Measurements from ENCODE around the gene RELB.
A peak's percentile ranks its signal among the peaks of the same experiment; 100 is the strongest.

RELB gene

DNA sequence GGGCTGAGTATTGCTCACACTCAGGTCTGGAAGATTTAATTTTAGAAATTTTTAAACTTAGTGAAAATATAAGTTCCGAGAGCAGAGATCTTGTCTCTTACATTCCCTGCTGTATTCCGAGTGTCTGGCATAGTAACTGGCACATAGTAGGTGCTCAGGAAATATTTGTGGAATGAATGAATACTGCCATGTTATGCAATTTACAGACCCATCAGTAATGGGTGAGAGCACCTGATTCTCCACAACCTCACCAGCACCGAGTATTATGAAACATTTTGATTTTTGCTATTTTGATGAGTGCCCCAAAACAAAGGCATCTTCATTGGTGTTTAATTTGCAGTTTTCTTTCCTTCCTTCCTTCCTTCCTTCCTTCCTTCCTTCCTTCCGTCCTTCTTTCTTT, 21.8 kb downstream of the RELB start:
- no peak for DNase-seq (ENCODE audit: low spot score)

DNA sequence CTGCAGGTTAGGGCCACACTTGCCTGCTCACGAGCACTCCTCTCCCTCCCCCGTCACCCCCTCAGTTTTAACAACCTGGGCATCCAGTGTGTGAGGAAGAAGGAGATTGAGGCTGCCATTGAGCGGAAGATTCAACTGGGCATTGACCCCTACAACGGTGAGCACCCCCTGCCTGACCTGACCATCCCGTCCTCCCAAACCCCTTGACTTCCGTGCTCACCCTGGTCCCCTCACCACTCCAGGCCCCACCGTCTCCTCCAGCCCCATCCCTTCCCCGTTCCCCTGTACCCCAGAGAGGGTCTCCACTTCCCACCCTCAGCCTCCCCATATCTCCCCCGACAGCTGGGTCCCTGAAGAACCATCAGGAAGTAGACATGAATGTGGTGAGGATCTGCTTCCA, 24.0 kb downstream of the RELB start:
- DNase-seq (ENCODE audit: low spot score) = no peak

DNA sequence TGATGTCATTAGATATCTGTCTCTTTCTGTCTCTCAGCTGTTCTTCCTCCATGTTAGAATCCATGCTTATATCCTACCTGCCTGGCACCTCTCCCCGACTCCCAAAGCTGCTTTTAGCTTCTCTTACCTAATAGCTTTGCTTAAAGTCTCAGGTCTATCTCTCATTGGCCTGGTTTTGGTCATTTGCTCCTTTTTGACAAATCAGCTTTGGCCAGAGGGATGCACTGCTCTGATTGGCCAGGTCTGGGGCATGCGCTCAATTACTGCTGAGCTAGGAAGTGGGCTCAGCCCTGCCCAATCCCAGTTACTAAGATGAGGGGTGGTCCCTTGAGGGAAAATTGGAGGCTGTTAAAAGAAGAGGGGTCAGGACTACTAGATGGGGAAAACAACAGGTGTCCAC, 26.1 kb downstream of the RELB start:
- DNase-seq (ENCODE audit: low spot score) = no peak

DNA sequence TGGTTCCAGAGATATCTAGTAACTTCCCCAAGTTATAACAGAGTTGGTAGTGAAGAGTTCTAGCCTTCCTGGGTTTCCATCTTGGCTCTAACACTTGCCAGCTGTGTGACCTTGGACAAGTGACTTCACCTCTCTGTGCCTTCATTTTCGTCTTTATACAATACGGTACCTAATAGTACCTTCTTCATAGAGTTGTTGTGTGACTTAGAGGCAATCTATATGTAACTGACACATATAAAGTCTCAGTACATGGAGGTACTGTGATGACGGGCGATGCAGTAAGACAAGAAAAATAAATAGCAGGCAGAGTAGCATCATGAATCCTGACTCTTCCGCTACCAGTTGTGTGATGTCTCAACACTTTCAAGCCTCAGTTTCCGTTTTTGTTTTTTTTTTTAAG, 29.6 kb downstream of the RELB start:
- DNase-seq (ENCODE audit: low spot score) = no peak

DNA sequence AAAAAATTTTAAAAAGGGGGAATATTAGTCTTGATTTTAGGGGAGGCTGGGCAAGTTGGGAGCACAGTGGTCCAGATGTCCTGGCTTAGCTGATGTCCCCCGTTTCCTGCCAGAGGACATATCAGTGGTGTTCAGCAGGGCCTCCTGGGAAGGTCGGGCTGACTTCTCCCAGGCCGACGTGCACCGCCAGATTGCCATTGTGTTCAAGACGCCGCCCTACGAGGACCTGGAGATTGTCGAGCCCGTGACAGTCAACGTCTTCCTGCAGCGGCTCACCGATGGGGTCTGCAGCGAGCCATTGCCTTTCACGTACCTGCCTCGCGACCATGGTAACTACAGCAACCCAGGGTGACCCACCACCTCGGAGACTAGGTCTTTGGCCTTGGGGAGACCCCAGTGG, 31.2 kb downstream of the RELB start:
- no peak for DNase-seq (ENCODE audit: low spot score)

DNA sequence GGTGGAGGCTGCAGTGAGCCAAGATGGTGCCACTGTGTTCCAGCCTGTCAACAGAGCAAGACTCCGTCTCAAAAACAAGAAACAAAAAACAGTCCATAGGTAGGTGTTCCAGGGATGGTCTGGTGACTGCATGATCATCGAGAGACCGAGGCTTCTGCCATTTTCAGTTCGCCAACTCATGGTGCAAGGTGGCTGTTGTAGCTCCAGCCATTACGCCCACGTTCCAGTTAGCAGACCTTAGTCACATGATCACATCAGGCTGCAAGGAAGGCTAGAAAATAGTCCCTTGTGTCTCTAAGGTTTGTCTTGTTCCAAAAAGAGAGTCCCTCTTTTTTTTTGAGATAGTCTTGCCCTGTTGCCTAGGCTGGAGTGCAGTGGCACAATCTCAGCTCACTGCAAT, 34.5 kb downstream of the RELB start:
- DNase-seq (ENCODE audit: low spot score) = no peak

DNA sequence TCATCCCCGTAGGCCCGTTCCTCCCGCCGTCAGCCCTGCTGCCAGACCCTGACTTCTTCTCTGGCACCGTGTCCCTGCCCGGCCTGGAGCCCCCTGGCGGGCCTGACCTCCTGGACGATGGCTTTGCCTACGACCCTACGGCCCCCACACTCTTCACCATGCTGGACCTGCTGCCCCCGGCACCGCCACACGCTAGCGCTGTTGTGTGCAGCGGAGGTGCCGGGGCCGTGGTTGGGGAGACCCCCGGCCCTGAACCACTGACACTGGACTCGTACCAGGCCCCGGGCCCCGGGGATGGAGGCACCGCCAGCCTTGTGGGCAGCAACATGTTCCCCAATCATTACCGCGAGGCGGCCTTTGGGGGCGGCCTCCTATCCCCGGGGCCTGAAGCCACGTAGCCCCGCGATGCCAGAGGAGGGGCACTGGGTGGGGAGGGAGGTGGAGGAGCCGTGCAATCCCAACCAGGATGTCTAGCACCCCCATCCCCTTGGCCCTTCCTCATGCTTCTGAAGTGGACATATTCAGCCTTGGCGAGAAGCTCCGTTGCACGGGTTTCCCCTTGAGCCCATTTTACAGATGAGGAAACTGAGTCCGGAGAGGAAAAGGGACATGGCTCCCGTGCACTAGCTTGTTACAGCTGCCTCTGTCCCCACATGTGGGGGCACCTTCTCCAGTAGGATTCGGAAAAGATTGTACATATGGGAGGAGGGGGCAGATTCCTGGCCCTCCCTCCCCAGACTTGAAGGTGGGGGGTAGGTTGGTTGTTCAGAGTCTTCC, 36.3 kb downstream of the RELB start:
- no peak for DNase-seq (ENCODE audit: low spot score)

DNA sequence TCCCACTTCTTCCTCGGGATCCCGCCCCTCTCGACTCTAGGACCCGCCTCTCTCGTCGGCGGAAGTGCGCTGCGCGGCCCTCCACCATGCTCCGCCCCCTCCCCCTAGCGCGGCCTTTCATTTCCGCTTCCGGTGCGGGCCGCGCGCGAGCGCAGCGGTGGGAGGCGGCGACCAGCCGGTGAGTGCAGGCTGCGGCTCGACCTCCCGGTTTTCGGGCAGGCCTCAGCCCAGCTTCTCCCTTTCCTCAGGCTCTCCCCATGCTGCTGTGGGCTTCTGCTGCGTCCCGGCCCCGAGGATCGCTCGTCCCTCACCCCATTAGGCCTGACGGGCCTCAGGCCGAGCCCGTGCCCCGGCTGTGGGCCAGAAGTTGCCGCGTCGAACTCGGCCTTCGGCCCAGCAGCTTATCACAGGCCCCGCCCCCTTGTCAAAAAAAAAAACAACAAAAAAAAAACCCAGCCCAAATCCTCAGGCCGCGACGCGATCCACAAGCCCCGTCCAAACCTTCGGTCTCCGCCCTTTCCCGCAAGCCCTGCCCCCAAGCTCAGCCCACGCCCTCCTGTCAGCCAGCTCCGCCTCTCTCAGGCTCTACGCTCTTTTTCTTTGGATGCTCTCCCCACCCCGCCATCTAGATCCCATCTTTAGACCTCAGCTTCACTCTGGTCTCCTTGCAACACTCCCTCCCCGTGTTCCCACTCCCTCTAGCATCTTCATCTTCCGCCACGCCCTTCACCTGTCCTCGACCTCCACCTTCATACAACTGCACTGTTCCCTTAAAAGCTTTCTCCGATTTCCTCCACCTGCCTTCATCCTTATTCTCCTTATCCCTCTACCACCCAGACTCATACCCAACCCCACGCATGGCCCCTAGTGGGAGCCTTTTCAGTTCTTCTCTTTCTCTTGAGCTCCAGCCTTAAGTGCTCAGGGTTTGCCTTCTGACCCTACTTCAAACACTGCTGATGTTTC, 37.9 kb downstream of the RELB start, which contains the start of gene CLASRP:
CLASRP (plus strand) TSS at position 115 of the 963 bp plus-strand sequence. CDS start 1,168 bp downstream, outside the sequence.
- peak; percentile 89 for DNase-seq (ENCODE audit: low spot score)

DNA sequence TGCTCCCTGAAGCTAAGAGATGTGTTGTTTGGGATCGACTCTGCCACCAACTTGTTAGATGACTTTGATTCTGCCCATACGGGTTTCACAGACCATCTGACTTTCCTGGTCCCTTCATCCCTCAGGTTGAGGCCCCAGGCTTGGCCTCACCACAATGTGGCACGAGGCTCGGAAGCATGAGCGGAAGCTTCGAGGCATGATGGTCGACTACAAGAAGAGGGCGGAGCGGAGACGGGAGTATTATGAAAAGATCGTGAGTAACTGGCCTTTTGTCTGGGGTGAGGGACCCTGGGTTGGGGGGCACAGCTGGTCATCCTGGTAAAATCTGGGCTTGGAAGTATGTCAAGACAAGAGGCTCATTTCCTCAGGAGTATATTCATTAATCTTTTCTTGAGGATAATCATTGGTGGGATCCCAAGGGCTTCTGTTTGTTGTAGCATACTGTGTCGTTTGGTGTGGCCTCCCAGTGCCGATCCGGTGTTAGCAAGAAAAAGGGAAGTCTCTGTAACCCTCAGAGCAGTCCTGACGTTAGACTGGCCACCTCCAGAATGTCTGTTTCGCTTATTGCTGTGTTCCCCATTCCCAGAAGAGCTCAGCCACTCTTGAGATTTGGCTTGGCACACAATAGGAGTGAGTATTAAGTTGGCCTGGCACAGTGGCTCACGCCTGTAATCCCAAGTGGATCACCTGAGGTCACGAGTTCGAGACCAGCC, 39.0 kb downstream of the RELB start:
- DNase-seq (ENCODE audit: low spot score) = no peak

DNA sequence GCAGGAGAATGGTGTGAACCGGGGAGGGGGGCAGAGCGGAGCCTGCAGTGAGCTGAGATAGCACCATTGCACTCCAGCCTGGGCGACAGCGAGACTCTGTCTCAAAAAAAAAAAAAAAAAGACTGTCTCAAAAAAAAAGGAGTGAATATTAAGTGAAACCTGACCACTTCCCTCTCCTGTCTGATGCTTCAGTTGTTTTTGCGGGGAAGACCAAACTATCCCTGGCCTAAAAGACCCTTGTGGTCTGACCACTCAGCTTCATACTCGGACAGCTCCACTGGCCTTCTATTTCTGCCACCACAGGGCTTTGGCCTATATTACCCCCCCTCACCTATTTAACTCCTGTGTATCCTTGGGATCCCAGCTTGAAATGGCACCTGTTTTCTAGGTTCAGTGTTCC, 39.9 kb downstream of the RELB start:
- no peak for DNase-seq (ENCODE audit: low spot score)

DNA sequence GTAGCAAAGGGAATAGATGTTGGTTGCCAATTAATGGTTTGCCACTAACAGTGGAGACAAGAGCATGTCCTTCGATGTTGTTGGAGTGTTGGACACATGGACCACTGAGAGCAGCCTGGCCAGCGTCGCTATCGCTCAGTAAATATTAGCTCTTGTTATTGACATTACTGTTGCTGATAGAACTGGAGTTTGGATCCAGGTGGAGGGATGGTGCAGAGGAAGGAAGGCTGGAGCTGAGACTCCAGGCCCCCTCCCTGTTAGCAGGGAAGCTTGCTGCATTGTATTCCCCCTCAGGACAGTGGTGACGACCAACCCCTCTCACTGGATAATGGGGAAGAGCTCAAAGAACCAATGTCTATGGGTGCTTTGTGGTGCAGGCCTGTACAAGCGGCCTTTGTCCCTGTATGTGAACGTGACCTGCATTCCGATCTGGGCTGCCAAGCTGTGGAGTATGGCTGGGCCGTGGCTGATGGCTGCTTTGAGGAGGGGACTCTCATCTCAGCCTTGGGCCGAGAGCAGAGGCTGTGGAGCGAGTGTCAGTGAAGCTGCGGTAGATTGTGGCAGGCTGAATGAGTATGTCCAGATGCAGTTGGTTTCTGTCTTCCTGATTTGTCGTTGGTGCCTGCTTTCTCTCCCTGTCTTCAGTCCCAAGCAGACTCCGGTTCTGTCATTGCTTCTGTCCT, 44.5 kb downstream of the RELB start:
- DNase-seq (ENCODE audit: low spot score) = peak; percentile 66

DNA sequence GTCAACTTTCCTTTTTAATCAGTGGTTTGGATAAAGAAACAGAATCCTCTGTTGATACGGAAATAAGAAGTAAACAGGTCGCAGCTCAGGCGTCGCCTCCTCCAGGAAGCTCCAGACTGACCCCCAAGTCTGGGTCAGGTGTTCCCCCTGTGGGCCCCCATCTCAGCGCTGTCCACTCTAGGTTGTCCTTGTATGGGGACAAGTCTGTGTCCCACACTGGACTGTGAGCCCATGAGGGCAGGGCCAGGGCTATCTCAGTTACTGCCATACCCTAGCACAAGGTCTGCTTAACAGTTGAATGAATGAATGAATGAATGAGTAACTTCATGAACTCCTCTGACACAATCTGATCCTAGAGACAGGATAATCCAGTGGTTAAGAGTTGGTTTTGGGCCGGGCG, 45.1 kb downstream of the RELB start:
- no peak for DNase-seq (ENCODE audit: low spot score)

DNA sequence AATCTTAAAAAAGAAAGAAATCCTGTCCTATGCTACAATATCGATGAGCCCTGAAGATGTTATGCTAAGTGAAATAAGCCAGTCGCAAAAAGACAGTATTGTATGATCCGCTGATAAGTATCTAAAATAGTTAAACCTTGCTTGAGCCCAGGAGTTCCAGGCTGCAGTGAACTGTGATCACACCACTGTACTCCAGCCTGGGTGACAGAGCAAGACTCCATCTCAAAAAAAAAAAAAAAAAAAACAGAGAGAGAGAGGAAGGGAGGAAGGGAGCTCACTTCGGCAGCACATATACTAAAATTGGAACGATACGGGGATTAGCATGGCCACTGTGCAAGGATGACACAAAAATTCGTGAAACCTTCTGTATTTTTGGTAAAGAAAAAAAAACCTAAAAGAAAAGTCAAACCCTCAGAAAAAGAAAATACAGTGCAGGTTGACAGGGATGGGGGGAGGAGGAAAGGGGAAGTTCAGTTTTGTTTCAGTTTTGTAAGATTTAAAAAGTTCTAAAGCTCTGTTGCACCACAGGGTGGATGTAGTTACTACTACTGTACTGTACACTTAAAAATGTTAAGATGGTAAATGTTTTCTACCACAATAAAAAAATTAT, 46.0 kb downstream of the RELB start:
- no peak for DNase-seq (ENCODE audit: low spot score)

DNA sequence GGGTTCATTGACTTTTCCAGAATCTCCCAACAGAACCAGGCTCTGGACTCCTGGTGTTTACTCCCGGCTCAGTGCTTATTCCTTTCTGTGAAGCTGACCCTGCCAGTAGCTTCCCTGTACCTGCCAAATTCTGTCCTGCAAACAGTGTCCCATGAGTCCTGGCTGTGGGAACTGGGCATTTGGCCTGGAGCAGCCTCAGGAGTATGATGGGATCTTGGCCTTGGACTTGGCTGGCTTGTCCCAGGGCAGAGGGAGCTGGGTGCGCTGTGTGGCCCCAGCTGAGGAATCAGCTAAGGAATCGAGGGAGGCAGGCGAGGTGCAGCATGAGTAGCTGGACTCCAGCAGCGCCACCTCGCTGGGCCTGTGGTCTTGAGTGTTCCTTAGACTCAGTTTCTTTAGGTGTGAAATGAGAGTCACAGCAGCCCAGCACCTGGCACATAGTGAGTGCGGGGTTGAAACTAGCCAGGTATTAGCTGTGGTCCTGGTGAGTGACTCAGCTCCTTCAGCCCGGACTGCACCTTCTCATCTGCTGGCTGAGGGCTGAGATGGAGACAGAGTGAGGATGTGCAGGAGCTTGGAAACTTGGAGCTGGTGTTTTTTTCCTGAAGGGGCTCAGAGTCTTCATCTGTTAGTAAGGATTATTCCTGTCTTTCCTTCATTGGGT, 47.9 kb downstream of the RELB start:
- DNase-seq (ENCODE audit: low spot score) = no peak

DNA sequence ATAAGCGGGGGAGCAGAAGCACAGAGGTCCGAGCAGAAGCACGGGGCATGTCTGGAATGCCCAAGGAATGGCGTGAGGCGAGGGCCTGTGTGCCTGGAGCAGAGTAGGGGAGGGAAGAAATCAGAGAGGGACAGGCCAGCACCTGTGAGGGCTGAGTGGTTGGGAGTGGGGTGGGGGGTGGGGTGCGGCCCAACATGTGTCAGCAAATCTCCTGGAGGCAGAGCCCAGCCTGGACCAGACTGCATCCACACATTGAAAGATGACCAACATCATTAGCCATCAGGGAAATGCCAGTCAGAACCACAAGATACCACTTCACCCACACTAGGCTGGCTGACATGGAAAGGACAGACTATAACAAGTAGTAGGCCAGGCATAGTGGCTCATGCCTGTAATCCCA, 48.8 kb downstream of the RELB start:
- DNase-seq (ENCODE audit: low spot score) = no peak

DNA sequence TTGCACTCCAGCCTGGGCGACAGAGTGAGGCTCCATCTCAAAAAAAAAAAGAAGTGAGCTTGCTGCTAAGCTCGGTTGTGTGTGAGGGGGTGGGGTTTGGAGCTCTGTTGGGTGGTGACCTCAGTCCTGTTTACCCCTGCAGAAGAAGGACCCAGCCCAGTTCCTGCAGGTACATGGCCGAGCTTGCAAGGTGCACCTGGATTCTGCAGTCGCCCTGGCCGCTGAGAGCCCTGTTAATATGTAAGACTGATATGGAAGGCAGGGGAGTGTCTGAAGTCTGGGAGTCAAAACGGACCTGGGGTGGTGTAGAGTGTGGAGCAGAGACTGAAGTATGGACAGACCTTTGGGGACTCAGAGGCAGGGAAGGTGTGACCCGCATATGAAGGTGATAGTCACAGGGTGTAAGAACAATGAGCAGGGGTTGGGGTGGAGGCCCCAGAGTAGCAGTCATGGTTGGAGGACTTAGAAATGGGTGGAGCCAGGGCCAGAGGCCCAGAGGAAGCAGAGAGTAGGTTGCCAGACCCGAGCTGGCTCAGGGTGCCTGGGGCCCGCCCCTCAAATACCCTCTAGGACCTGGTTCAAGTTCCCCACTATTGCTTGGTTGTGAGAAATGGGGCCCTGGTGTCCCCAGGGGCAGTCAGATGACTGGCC, 50.8 kb downstream of the RELB start:
- no peak for DNase-seq (ENCODE audit: low spot score)

DNA sequence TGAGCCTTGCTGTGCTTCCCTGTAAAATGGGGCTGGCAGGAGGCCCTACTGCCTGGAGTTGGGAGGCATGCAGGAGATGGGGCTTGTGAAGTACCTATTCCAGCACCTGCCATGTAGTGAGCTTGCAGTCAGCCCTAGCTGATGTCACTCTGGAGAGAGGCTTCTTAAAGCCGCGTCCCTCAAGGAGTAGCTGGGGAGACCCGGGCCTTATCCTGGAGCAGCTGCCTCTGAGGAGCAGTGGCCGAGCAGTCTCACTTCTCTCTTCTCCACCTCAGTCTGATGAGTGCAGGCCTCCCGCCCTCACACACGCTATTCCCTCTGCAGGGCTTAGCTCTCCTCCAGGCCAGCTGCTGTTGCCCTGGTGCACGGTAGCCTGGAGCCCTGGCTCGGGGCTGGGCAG, 55.6 kb downstream of the RELB start:
- no peak for DNase-seq (ENCODE audit: low spot score)

DNA sequence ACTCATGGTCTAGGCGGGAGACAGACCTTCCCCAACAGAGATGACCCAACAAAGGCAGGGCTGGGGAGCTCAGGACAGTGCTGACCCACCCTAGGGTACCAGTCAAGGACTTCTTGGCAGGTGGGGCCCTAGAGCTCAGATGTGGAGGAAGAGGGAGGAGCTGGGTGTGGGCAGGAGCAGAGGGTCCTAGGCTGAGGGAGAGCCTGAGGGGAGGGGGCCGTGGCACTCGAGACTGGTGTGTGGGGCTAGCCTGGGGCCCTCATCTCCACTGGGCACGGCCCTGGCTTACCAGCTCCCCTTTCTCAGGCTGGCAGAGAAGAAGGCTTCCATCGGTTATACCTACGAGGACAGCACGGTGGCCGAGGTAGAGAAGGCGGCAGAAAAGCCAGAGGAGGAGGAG, 56.2 kb downstream of the RELB start:
- no peak for DNase-seq (ENCODE audit: low spot score)

DNA sequence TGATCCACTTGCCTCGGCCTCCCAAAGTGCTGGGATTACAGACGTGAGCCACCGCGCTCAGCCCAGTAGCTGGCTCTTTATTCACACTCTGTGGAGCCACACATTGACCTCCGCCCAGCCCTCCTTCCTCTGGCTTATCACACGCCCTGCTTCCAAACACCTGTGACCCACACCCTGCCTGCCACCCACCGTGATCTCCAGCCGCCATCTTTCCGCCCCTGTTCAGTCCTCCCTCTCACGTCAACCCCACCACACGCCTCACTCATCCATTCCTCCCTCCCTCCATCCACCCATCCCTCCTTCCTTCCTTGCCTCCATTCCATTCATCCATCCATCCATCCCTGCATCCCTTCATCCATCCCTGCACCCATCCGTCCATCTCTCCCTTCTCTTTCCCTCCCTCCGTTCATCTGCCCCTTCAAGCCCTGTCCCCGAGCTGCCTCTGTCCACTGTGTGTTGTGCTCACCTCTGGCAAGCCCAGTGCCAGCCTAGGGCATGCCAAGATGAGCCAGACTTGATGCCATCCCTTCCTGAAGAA, 57.4 kb downstream of the RELB start:
- DNase-seq (ENCODE audit: low spot score) = no peak

Measured in HuH-7.5 (cell line).